GM18907 (cell line): ENCODE data around the gene DSPP.
A peak's percentile ranks its signal among the peaks of the same experiment; 100 is the strongest.
"Not testable (repeated sequence)": the region's sequence is repeated elsewhere in the genome, so short reads cannot be mapped to it uniquely, and the experiment has no call there.

Experiments
- ATAC-seq: cut with Tn5 transposase; IDR thresholded peaks from one replicate; pipeline ENCODE4 v1.9.1; 2021; ENCODE audit warnings: mild to moderate bottlenecking, moderate library complexity; ENCODE audit not compliant: unreplicated experiment

Gene DSPP

GRCh38 chr4:87608229-87608628, at the start of gene DSPP:
Gene DSPP, plus strand, starts transcription at chr4:87608529. Its CDS starts 2,380 bp downstream, at chr4:87610909.
- no peak for ATAC-seq

- ATAC-seq: peak; percentile 100
These were observed 49.1 kb upstream of the DSPP start for GRCh38 chr4:87559090-87559837.

DNA sequence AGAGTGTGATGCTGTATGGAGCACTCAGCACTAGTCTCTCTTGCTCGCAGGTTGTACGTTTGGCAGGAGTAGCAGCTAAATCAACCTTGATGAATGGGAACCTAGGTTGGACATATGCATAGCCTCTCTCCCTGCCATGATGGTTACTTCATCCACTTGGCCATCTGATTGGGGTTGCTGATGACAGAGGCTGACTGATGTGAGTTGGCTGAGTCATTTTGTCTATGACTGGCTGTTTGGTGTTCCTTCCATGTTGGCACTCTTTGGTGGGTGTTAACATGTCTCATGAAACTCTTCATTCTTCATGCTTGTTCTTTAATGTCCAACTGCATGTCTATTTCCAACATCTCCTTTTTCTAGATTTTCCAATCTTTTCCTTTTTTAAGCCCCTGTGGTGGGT, 47.5 kb upstream of the DSPP start:
- ATAC-seq: no peak

DNA sequence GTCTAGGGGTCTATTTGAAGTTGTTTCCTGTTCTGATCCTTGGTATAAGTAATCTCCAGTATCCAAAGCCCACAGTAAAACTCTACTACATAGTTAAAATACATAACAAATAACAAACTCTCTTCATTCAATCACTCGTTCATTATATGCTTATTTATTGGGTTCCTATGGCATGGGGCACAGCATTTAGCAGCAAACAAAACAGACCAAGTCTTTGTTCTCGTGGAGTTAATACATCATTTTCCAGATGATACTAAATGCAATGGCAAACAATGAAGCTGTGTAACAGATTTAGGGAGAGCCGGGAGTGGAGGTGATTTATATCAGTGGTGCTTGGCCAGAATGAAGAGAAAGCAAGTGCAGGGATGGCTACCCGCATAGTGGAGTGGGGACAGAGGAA, 42.6 kb upstream of the DSPP start:
- ATAC-seq: no peak

- ATAC-seq: no peak
These were observed 42.1 kb upstream of the DSPP start for GRCh38 chr4:87566276-87566675.

DNA sequence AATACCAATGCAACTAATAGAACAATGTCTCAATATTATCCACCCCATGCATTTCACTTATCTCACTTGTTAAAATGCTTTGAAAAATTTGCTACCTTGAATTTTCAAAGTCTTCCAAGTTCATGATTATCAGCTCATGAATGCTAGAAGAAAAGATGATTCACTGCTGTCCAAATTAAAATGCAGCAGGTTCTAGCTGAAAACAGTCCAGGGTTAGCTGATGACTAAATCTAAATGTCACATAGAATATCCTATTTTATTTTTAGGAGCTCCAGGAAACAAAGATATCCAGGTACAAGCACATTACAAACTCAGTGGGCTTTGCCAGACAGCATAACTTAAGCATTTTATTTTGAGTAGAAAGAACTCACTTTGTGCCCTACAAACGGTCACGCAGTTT, 41.1 kb upstream of the DSPP start:
- ATAC-seq: no peak

DNA sequence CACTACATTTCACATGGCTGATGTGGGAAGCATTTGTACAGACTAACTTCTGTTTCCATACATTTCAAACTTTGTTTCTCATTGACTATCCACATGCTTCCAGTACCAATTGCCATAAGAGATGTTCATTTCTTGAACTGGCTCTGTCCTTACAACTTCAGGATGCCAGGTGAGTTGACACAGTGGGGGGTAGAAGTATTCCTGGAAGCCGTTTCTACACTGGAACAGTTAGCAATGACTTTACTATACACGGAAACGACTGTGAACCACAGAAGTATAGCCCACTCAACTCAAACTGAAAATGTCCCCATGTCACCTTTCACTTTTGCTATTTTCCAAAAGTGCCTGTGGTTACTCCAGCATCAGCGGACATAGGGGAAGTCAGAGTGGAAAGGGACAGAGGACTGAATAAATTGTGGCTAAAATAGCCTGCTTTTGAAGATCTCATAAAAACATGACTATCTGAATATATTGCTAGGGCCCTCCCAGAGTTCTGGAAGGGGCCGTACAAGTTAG, 38.0 kb upstream of the DSPP start:
- ATAC-seq: no peak

DNA sequence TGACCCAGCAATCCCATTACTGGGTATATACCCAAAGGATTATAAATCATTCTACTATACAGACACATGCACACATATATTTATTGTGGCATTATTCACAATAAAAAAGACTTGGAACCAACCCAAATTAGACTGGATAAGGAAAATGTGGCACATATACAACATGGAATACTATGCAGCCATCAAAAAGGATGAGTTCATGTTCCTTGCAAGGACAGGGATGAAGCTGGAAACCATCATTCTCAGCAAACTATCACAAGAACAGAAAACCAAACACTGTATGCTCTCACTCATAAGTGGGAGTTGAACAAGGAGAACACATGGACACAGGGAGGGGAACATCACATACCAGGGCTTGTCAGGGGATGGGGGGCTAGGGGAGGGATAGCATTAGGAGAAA, 34.0 kb upstream of the DSPP start:
- ATAC-seq: not testable (repeated sequence)

GRCh38 chr4:87574996-87575395, 33.3 kb upstream of the DSPP start:
- ATAC-seq: no peak

- ATAC-seq: no peak
These were observed 32.9 kb upstream of the DSPP start for GRCh38 chr4:87575408-87575807.

DNA sequence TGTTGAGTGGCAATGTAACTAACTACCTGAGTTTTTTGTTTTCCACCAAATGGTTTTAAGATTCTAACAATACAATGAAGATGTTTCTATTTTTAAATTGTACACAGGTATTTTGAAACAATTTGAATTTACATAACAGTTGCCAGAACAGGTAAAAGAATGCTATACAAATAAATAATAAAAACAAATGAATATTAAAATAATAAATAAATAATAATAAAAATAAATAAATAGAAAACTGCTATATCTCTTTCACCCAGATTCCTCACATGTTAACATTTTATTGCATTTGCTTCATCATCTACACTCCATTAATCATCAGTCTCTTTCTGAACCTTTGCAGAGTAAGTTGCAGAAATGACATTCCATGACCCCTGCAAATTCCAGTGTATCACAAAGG, 32.3 kb upstream of the DSPP start:
- no peak for ATAC-seq

DNA sequence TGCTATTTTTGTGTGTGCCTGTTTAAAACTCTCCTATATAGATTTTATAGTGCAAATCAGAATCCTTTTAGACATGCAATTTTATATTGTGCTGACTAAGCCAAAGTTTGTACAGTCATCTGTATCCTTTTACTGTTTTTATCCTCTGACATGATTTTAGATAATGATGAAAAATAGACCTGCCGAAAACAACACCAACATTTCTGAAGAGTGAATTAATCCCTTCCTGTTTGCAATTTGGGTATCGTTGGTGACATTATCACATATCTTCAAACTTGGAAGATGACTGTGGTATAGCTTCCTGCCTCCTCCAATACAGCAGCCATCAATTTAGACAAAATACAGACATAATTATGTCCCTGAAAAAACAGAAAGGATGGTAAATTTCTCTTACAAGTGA, 28.9 kb upstream of the DSPP start:
- ATAC-seq: no peak

DNA sequence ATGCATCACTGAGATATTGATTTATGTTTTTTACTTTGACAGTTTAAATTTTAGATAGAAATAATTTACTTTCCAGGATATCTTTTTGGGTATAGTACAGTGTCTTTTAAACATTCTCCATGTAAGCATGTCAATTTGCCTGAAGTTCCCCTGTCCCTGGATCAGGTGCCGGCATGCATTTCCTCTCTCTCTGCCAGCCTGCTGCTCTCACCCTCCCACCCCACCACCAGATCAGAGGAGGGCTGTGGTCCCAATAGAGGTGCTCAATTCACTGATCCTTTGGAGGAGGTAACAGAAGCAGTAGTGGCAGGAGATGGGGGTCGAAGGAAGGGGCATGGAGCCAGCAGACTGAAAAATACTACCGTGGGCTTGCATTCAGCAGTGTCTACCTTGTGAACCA, 28.3 kb upstream of the DSPP start:
- ATAC-seq: no peak

- no peak for ATAC-seq
These were observed 24.0 kb upstream of the DSPP start for GRCh38 chr4:87584222-87584908.

DNA sequence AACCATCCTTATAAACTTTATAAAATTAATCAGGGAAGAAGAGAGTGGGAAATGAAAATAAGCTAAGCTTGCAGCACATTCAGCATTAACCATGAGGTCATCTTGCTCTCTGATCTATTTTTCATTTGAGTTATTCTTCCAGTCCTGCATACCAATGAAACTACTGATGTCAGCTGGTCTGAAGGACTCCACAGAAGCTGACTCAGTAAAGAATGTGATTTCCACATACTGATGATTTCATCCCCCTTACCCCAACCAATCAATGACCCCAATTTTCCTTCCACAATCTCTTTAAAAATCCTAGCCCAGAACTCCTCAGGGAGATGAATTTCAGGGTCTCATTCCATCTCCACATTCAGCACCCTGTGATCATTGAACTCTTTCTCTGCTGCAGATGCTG, 18.8 kb upstream of the DSPP start:
- ATAC-seq: no peak

- no peak for ATAC-seq
These were observed 16.2 kb upstream of the DSPP start for GRCh38 chr4:87592124-87592523.

DNA sequence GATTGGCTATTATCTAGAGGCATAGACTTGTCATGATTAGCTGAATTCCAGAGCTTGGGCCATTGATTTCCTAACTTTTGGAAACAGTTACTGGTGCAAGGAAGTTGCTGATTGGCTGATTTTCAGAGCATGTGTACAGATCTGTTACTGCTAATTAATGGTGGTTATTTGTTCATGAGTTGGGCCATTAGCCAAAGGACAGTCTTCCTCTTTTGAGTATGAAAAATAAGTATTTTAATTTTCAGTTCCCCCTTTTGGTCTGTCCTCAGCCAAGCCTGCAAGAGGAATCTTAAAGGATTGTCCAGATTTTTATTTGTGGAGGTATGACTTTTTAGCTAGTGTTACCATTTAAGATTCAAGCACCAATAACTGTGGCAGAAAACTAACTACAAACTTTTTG, 7.0 kb upstream of the DSPP start:
- ATAC-seq: no peak

DNA sequence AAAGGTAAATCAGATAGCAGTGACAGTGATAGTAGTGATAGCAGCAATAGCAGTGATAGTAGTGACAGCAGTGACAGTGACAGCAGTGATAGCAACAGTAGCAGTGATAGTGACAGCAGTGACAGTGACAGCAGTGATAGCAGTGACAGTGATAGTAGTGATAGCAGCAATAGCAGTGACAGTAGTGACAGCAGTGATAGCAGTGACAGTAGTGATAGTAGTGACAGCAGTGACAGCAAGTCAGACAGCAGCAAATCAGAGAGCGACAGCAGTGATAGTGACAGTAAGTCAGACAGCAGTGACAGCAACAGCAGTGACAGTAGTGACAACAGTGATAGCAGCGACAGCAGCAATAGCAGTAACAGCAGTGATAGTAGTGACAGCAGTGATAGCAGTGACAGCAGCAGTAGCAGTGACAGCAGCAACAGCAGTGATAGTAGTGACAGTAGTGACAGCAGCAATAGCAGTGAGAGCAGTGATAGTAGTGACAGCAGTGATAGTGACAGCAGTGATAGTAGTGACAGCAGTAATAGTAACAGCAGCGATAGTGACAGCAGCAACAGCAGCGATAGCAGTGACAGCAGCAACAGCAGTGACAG, 6.1 kb downstream of the DSPP start:
- no peak for ATAC-seq

GRCh38 chr4:87616268-87616667, 7.9 kb downstream of the DSPP start:
- ATAC-seq: no peak

- no peak for ATAC-seq
These were observed 11.8 kb downstream of the DSPP start for GRCh38 chr4:87620086-87620485.

GRCh38 chr4:87620491-87620890, 12.2 kb downstream of the DSPP start:
- no peak for ATAC-seq

DNA sequence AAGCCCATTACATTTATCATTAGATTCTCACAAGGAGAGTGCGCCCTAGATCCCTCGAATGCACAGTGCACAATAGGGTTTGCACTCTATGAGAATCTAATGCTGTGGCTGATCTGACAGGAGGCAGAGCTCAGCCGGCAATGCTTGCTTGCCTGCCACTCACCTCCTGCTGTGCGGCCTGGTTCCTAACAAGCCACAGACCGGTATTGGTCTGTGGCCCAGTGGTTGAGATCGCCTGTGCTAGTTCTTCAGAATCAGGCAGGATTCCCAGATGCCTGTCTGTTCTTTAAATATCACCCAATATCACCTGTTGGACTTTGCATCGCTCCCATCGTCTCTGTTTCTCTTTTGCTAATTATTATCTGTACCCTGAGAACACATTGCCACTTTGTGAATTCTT, 14.0 kb downstream of the DSPP start:
- ATAC-seq: no peak
